ENCODE data around the gene FBXL19. TPM values are rescaled to one million over a fixed set of nuclear protein-coding genes. Genes with fewer than 3 reads are reported as not detected.
A peak's percentile ranks its signal among the peaks of the same experiment; 100 is the strongest.

Gene FBXL19
- total and polyA plus RNA-seq, 2 of the 13 experiments (the other 11 are each of a cell fraction or from before 2014, with no cell fraction given) = 6.0 to 13.7 TPM

GRCh38 chr16:30902029-30902972 lies 21.1 kb upstream of the FBXL19 start (continued):
- no peak for TF ChIP-seq SAFB2 (CRISPR knock-in tag; IDR thresholded peaks at IDR 0.05; ENCODE audit: borderline replicate concordance, low read depth)
- no peak for TF ChIP-seq ZSCAN5A (CRISPR knock-in tag; IDR thresholded peaks at IDR 0.05; ENCODE audit: borderline replicate concordance)
- TF ChIP-seq JARID2 (CRISPR knock-in tag; IDR thresholded peaks at IDR 0.05; ENCODE audit: insufficient replicate concordance) = no peak
- TF ChIP-seq TSC22D2 (CRISPR knock-in tag; IDR thresholded peaks at IDR 0.05; ENCODE audit: borderline replicate concordance) = no peak
- 0 out of 2 replicates have a peak, but pooled peaks have one; percentile 18 for TF ChIP-seq POGZ (CRISPR knock-in tag; IDR thresholded peaks at IDR 0.05)
- TF ChIP-seq MXD3 (CRISPR knock-in tag; IDR thresholded peaks at IDR 0.05) = no peak; the same call in 1 of the 2 replicates
- TF ChIP-seq ZNF30 (CRISPR knock-in tag; IDR thresholded peaks at IDR 0.05) = no peak
- TF ChIP-seq SMAD1 (CRISPR knock-in tag; IDR thresholded peaks at IDR 0.05; ENCODE audit: borderline replicate concordance, low read depth) = no peak
- 0 out of 2 replicates have a peak, but pooled peaks have one; percentile 38 for TF ChIP-seq PHF20 (CRISPR knock-in tag; IDR thresholded peaks at IDR 0.05)
- TF ChIP-seq ZNF713 (CRISPR knock-in tag; IDR thresholded peaks at IDR 0.05) = no peak
- TF ChIP-seq NR0B2 (CRISPR knock-in tag; IDR thresholded peaks at IDR 0.05) = peak; percentile 76; the same call in 1 of the 2 replicates
- TF ChIP-seq STAT5B (CRISPR knock-in tag; IDR thresholded peaks at IDR 0.05) = no peak
- no peak for TF ChIP-seq RAD51 (IDR thresholded peaks at IDR 0.05; ENCODE audit: borderline replicate concordance)
- 0 out of 2 replicates have a peak, but pooled peaks have one; percentile 11 for TF ChIP-seq ZFP62 (CRISPR knock-in tag; IDR thresholded peaks at IDR 0.05)
- TF ChIP-seq POLR2G (IDR thresholded peaks at IDR 0.05; ENCODE audit: low read depth, low read length) = peak; percentile 83
- TF ChIP-seq HOMEZ (CRISPR knock-in tag; IDR thresholded peaks at IDR 0.05; ENCODE audit: low read depth) = no peak
- no peak for TF ChIP-seq ZSCAN31 (CRISPR knock-in tag; IDR thresholded peaks at IDR 0.05; ENCODE audit: low read depth)
- no peak for TF ChIP-seq MAFK (conservative IDR thresholded peaks at IDR 0.05 in 1 of 2, IDR thresholded peaks at IDR 0.05 in 1 of 2; ENCODE audit: low read length in 2 of 2)
- 0 out of 2 replicates have a peak, but pooled peaks have one; percentile 29 for TF ChIP-seq PAX8 (CRISPR knock-in tag; IDR thresholded peaks at IDR 0.05; ENCODE audit: borderline replicate concordance)
- TF ChIP-seq ZNF879 (CRISPR knock-in tag; IDR thresholded peaks at IDR 0.05) = no peak
- TF ChIP-seq, protein P1, sequence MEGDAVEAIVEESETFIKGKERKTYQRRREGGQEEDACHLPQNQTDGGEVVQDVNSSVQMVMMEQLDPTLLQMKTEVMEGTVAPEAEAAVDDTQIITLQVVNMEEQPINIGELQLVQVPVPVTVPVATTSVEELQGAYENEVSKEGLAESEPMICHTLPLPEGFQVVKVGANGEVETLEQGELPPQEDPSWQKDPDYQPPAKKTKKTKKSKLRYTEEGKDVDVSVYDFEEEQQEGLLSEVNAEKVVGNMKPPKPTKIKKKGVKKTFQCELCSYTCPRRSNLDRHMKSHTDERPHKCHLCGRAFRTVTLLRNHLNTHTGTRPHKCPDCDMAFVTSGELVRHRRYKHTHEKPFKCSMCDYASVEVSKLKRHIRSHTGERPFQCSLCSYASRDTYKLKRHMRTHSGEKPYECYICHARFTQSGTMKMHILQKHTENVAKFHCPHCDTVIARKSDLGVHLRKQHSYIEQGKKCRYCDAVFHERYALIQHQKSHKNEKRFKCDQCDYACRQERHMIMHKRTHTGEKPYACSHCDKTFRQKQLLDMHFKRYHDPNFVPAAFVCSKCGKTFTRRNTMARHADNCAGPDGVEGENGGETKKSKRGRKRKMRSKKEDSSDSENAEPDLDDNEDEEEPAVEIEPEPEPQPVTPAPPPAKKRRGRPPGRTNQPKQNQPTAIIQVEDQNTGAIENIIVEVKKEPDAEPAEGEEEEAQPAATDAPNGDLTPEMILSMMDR (CRISPR knock-in tag; IDR thresholded peaks at IDR 0.05) = peak; percentile 28; the same call in 1 of the 2 replicates
- TF ChIP-seq DNMT3B (CRISPR knock-in tag; conservative IDR thresholded peaks at IDR 0.05) = no peak
- no peak for TF ChIP-seq LBX2 (CRISPR knock-in tag; IDR thresholded peaks at IDR 0.05; ENCODE audit: borderline replicate concordance)

Data from HepG2 (cell line).